ENCODE data around the gene INPP4B.

- TF ChIP-seq CTCF (IDR thresholded peaks at IDR 0.05) (no peak), POLR2A (IDR thresholded peaks at IDR 0.05) (no peak), POLR2AphosphoS5 (IDR thresholded peaks at IDR 0.05) (no peak)
Measured at GRCh38 chr4:142607976-142608375, 238.1 kb downstream of the INPP4B start.

Data from breast epithelium (tissue), 3 donors.